H9 (cell line): ENCODE results near the gene PRSS8. TPM values are rescaled to one million over a fixed set of nuclear protein-coding genes. Genes with fewer than 3 reads are reported as not detected.
A peak's percentile ranks its signal among the peaks of the same experiment; 100 is the strongest.

Experiments
- DNase-seq: peaks from one replicate; pipeline ENCODE4 v3.0.0-alpha.2; 2017
- H2AFZ ChIP-seq: one replicate; pipeline ENCODE4 v1.6.1; 2013; ENCODE audit warnings: mild to moderate bottlenecking, low read length, control low read depth, moderate library complexity
- H2AK5ac ChIP-seq: 2 replicates; pipeline ENCODE4 v1.6.1; 2013; ENCODE audit warnings: low read length, control low read depth, mixed read lengths; ENCODE audit not compliant: insufficient read length
- H2BK120ac ChIP-seq: one replicate; pipeline ENCODE4 v1.6.1; 2013; ENCODE audit warnings: low read depth, mild to moderate bottlenecking, low read length, control low read depth, inconsistent platforms; ENCODE audit not compliant: poor library complexity, severe bottlenecking
- H2BK12ac ChIP-seq: 2 replicates; pipeline ENCODE4 v1.6.1; 2013; ENCODE audit warnings: low read length, control low read depth, mixed read lengths, low read depth; ENCODE audit not compliant: insufficient read length
- H2BK15ac ChIP-seq: 2 replicates; pipeline ENCODE4 v1.6.1; 2013; ENCODE audit warnings: low read depth, low read length, control low read depth
- H2BK20ac ChIP-seq: one replicate; pipeline ENCODE4 v1.6.1; 2013; ENCODE audit warnings: low read depth, mild to moderate bottlenecking, low read length, control low read depth, inconsistent platforms; ENCODE audit not compliant: poor library complexity, severe bottlenecking
- H2BK5ac ChIP-seq: 2 replicates; pipeline ENCODE4 v1.6.1; 2013; ENCODE audit warnings: low read length, control low read depth, mixed read lengths; ENCODE audit not compliant: insufficient read length
- H3K14ac ChIP-seq: 2 replicates; pipeline ENCODE4 v1.6.1; 2013; ENCODE audit warnings: low read length, control low read depth; ENCODE audit not compliant: insufficient read depth
- H3K18ac ChIP-seq: 2 replicates; pipeline ENCODE4 v1.6.1; 2013; ENCODE audit warnings: low read depth, mild to moderate bottlenecking, mixed read lengths, low read length, control low read depth; ENCODE audit not compliant: insufficient read length
- H3K23ac ChIP-seq: 2 replicates; pipeline ENCODE4 v1.6.1; 2013; ENCODE audit warnings: low read length, control low read depth, mixed read lengths, low read depth; ENCODE audit not compliant: insufficient read length
- H3K23me2 ChIP-seq: 2 replicates; pipeline ENCODE4 v1.6.1; 2013; ENCODE audit warnings: low read depth, mild to moderate bottlenecking, mixed read lengths, low read length, control low read depth; ENCODE audit not compliant: insufficient read length, poor library complexity, severe bottlenecking
- H3K27ac ChIP-seq: 2 replicates; pipeline ENCODE4 v1.5.1; 2013; ENCODE audit warnings: low read length, control low read depth, mixed read lengths, low read depth; ENCODE audit not compliant: insufficient read length
- H3K27me3 ChIP-seq: 2 replicates; pipeline ENCODE4 v1.6.1; 2013; ENCODE audit warnings: low read length, control low read depth, inconsistent platforms; ENCODE audit not compliant: insufficient read depth
- H3K4ac ChIP-seq: 2 replicates; pipeline ENCODE4 v1.6.1; 2013; ENCODE audit warnings: low read depth, mild to moderate bottlenecking, control low read depth, inconsistent platforms, low read length, moderate library complexity
- H3K4me1 ChIP-seq: 2 replicates; pipeline ENCODE4 v1.6.1; 2013; ENCODE audit warnings: low read length, control low read depth, inconsistent platforms; ENCODE audit not compliant: insufficient read depth
- H3K4me2 ChIP-seq: 2 replicates; pipeline ENCODE4 v1.6.1; 2013; ENCODE audit warnings: low read length, control low read depth, mixed read lengths; ENCODE audit not compliant: insufficient read length, insufficient read depth
- H3K56ac ChIP-seq: 2 replicates; pipeline ENCODE4 v1.6.1; 2013; ENCODE audit warnings: low read depth, mild to moderate bottlenecking, mixed read lengths, low read length, control low read depth; ENCODE audit not compliant: insufficient read length
- H3K79me1 ChIP-seq: 2 replicates; pipeline ENCODE4 v1.6.1; 2013; ENCODE audit warnings: low read depth, mild to moderate bottlenecking, moderate library complexity, low read length, control low read depth, inconsistent platforms; ENCODE audit not compliant: insufficient read depth, poor library complexity, severe bottlenecking
- H3K79me2 ChIP-seq: 2 replicates; pipeline ENCODE4 v1.6.1; 2013; ENCODE audit warnings: low read length, control low read depth, inconsistent platforms; ENCODE audit not compliant: insufficient read depth
- H3K9ac ChIP-seq: 2 replicates; pipeline ENCODE4 v1.6.1; 2013; ENCODE audit warnings: low read length, control low read depth, mixed read lengths; ENCODE audit not compliant: insufficient read length; ENCODE audit errors: extremely low read depth
- H3K9me3 ChIP-seq: one replicate; pipeline ENCODE4 v1.6.1; 2013; ENCODE audit warnings: low read depth, low read length, inconsistent platforms; ENCODE audit not compliant: control insufficient read depth
- H3T11ph ChIP-seq: one replicate; pipeline ENCODE4 v1.6.1; 2013; ENCODE audit warnings: mild to moderate bottlenecking, low read length, control low read depth, inconsistent platforms
- H4K20me1 ChIP-seq: one replicate; pipeline ENCODE4 v1.6.1; 2013; ENCODE audit not compliant: control insufficient read depth, insufficient read length, insufficient read depth
- H4K5ac ChIP-seq: 2 replicates; pipeline ENCODE4 v1.6.1; 2013; ENCODE audit warnings: low read depth, mild to moderate bottlenecking, mixed read lengths, low read length, control low read depth; ENCODE audit not compliant: insufficient read length
- H4K8ac ChIP-seq: replicated peaks from 2 replicates; pipeline ENCODE4 v1.6.1; 2013; ENCODE audit warnings: low read length, control low read depth, mixed read lengths, low read depth; ENCODE audit not compliant: insufficient read length
- H4K91ac ChIP-seq: 2 replicates; pipeline ENCODE4 v1.6.1; 2013; ENCODE audit warnings: low read depth, mild to moderate bottlenecking, moderate library complexity, mixed read lengths, low read length, control low read depth; ENCODE audit not compliant: insufficient read length
- H3K27ac Mint-ChIP-seq, 3 experiments: 2 replicates in 2 of 3; 3 replicates in 1 of 3; pipeline ENCODE4 v1.8.0; 2020 to 2021; ENCODE audit warnings: mixed read lengths in 3 of 3, mild to moderate bottlenecking in 1 of 3, moderate library complexity in 1 of 3
- H3K27me3 Mint-ChIP-seq: 2 replicates; pipeline ENCODE4 v1.8.0; 2021; ENCODE audit warnings: low read depth, mild to moderate bottlenecking, moderate library complexity, mixed read lengths
- H3K36me3 Mint-ChIP-seq, 3 experiments: 2 replicates in 2 of 3; 3 replicates in 1 of 3; pipeline ENCODE4 v1.8.0; 2020 to 2021; ENCODE audit warnings: low read depth in 3 of 3, mixed read lengths in 3 of 3; ENCODE audit not compliant: insufficient read depth in 1 of 3
- H3K4me1 Mint-ChIP-seq, 2 experiments: 2 replicates each; pipeline ENCODE4 v1.8.0; 2020; ENCODE audit warnings: mixed read lengths in 2 of 2
- H3K4me3 Mint-ChIP-seq, 2 experiments: 2 replicates in 1 of 2; 3 replicates in 1 of 2; pipeline ENCODE4 v1.8.0; 2020 to 2021; ENCODE audit warnings: mild to moderate bottlenecking in 2 of 2, mixed read lengths in 2 of 2, moderate library complexity in 1 of 2
- H3K9me3 Mint-ChIP-seq, 2 experiments: 2 replicates in 1 of 2; 3 replicates in 1 of 2; pipeline ENCODE4 v1.8.0; 2020; ENCODE audit warnings: mild to moderate bottlenecking in 2 of 2, mixed read lengths in 2 of 2, moderate library complexity in 1 of 2
- WGBS: extraction: QIAGEN DNeasy Blood & Tissue Kit; methylation state at CpG from one replicate; pipeline ENCODE4 v1.1.7; 2013; ENCODE audit warnings: missing lambda C conversion rate, low lambda C conversion rate, mixed read lengths; ENCODE audit not compliant: insufficient read length; ENCODE audit errors: extremely low coverage; 5-methylcytosine and 5-hydroxymethylcytosine counted together
- total RNA-seq: library from RNA; stranded (reverse); gene quantifications from 2 replicates; pipeline ENCODE4 v1.2.1, GENCODE V29; 2021
- TF ChIP-seq, protein P1 (sequence below): fragments of 200-600 bp; sonication (generic); conservative IDR thresholded peaks from 3 replicates; pipeline ENCODE4 v1.8.0; 2021; ENCODE audit warnings: antibody characterized with exemption, mild to moderate bottlenecking

Gene PRSS8
- total RNA-seq, 1 experiment from 2014 or later = 64.0 TPM

DNA sequence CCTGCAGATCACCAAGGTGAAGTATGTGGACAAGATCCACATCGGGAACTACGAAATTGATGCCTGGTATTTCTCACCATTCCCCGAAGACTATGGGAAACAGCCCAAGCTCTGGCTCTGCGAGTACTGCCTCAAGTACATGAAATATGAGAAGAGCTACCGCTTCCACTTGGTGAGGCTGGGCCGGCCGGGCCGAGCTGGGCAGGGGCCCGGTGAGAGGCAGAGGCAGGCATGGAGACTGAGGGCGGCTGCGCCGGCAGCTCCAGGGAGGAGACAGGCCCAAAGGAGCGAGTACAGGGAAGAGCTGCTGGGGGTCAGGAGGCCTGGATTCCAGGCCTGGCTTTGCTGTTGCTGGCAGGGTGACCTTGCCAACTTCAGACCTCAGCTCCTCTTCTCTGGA is 8.3 kb downstream of the PRSS8 start:
- no peak overlapping the region for H3T11ph ChIP-seq
- H2AK5ac ChIP-seq = no peak overlapping the region
- Mint-ChIP-seq H3K27me3 (no peaks in the 10 kb centered on the region), H3K9me3 (no peaks in the 10 kb centered on the region), H3K4me1 (peaks cover 16 to 17% of the 10 kb centered on the region in 2 experiments), H3K4me3 (no peak overlapping the region), H3K36me3 (peaks cover 20 to 43% (median 40%) of the 10 kb centered on the region in 3 experiments; a peak in 6 of 7 replicates), H3K27ac (peak overlapping the region in 1 of 3 experiments; percentile 73; a peak in 2 of 7 replicates)
- H2BK12ac ChIP-seq = no peak overlapping the region
- TF ChIP-seq, protein P1, sequence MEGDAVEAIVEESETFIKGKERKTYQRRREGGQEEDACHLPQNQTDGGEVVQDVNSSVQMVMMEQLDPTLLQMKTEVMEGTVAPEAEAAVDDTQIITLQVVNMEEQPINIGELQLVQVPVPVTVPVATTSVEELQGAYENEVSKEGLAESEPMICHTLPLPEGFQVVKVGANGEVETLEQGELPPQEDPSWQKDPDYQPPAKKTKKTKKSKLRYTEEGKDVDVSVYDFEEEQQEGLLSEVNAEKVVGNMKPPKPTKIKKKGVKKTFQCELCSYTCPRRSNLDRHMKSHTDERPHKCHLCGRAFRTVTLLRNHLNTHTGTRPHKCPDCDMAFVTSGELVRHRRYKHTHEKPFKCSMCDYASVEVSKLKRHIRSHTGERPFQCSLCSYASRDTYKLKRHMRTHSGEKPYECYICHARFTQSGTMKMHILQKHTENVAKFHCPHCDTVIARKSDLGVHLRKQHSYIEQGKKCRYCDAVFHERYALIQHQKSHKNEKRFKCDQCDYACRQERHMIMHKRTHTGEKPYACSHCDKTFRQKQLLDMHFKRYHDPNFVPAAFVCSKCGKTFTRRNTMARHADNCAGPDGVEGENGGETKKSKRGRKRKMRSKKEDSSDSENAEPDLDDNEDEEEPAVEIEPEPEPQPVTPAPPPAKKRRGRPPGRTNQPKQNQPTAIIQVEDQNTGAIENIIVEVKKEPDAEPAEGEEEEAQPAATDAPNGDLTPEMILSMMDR = no peak
- H3K79me1 ChIP-seq = no peaks in the 10 kb centered on the region
- no peak for DNase-seq
- no peak overlapping the region for H4K8ac ChIP-seq
- H2BK20ac ChIP-seq = no peak overlapping the region
- H3K23me2 ChIP-seq = no peaks in the 10 kb centered on the region
- no peak overlapping the region for H3K14ac ChIP-seq
- no peaks in the 10 kb centered on the region for H3K27me3 ChIP-seq
- no peak overlapping the region for H2BK120ac ChIP-seq
- H3K9ac ChIP-seq = no peak overlapping the region
- no peak overlapping the region for H2BK5ac ChIP-seq
- no peak overlapping the region for H4K91ac ChIP-seq
- H3K4me1 ChIP-seq = peaks cover 4% of the 10 kb centered on the region; the same call in 1 of the 2 replicates
- H3K23ac ChIP-seq = no peak overlapping the region
- H4K20me1 ChIP-seq = no peaks in the 10 kb centered on the region
- no peak overlapping the region for H3K27ac ChIP-seq
- no peaks in the 10 kb centered on the region for H3K79me2 ChIP-seq
- no peaks in the 10 kb centered on the region for H3K9me3 ChIP-seq
- H3K4me2 ChIP-seq = no peak overlapping the region
- H2BK15ac ChIP-seq = no peak overlapping the region
- H4K5ac ChIP-seq = no peak overlapping the region
- H3K4ac ChIP-seq = no peak overlapping the region
- no peak overlapping the region for H2AFZ ChIP-seq
- no peak overlapping the region for H3K56ac ChIP-seq
- WGBS = no CpG with 5 or more reads among the region's 13 CpGs
- H3K18ac ChIP-seq = no peak overlapping the region
